Lower leg skin (tissue), 3 donors: Measurements from ENCODE around the gene CLPSL1.
A peak's percentile ranks its signal among the peaks of the same experiment; 100 is the strongest.

Experiments
- POLR2A ChIP-seq, 2 donors: fragments of 450-650 bp; IDR thresholded peaks; one replicate each; pipeline ENCODE4 v1.6.1; 2016 to 2017; ENCODE audit warnings: antibody characterized with exemption in 2 of 2, mild to moderate bottlenecking in 1 of 2, moderate library complexity in 1 of 2
- TF ChIP-seq, protein P1 (sequence below), 3 donors: fragments of 450-650 bp; IDR thresholded peaks; one replicate each; pipeline ENCODE4 v1.5.1; 2016; ENCODE audit warnings: antibody characterized with exemption in 3 of 3, mild to moderate bottlenecking in 3 of 3, moderate library complexity in 2 of 3

DNA sequence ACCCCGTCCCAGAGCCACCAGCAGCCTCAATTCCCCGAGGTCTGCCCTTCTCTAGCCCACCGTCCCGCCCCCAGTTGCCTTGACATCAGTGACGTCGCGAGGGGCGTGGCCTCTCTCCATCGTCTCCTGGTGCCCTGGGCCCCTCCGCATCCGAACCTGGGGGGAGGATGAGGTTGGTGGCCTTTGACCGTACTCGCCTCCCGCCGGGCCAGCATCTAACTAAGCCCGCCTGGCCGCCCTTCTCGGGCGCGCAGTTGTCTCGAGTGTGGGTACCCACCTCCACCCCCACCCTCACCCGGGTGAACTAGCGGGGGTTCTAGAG, 49.4 kb upstream of the CLPSL1 start:
- TF ChIP-seq, protein P1, sequence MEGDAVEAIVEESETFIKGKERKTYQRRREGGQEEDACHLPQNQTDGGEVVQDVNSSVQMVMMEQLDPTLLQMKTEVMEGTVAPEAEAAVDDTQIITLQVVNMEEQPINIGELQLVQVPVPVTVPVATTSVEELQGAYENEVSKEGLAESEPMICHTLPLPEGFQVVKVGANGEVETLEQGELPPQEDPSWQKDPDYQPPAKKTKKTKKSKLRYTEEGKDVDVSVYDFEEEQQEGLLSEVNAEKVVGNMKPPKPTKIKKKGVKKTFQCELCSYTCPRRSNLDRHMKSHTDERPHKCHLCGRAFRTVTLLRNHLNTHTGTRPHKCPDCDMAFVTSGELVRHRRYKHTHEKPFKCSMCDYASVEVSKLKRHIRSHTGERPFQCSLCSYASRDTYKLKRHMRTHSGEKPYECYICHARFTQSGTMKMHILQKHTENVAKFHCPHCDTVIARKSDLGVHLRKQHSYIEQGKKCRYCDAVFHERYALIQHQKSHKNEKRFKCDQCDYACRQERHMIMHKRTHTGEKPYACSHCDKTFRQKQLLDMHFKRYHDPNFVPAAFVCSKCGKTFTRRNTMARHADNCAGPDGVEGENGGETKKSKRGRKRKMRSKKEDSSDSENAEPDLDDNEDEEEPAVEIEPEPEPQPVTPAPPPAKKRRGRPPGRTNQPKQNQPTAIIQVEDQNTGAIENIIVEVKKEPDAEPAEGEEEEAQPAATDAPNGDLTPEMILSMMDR (IDR thresholded peaks at IDR 0.05): no peak
- peak in 1 of 2 donors; percentile 76 for TF ChIP-seq POLR2A (IDR thresholded peaks at IDR 0.05)
